ENCODE data around the gene ALMS1. TPM values are rescaled to one million over a fixed set of nuclear protein-coding genes. Genes with fewer than 3 reads are reported as not detected.

Gene ALMS1
- total and polyA plus RNA-seq, 2 donors (not counting 3 experiments of a cell fraction or from before 2014, with no cell fraction given): 5.7 to 15.4 TPM

DNA sequence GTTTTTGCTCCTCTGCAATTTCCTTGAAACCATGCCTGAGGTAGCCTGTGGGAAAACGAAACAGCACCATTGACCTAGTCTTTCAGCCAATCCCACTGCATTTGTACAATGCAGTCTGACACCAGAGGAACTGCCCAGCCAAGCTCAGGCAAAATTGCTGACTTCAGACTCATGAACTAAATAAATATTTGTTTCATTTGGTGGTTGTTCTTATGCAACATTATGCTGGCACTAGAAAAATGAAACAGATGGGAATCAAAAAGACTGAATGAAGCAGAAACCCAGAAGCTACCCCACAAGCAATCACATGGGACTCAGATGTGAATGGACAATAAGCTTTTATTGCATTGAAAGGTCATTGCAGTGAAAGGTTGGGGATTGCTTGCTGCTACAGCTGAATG, 254.9 kb downstream of the ALMS1 start:
- H3K9me1 ChIP-seq (replicated peaks; ENCODE audit: control insufficient read depth, extremely low read depth, insufficient read depth, low read length): no peaks in the 10 kb centered on the region
- POLR2A ChIA-PET: no interaction called here

More for the DNA sequence above, 254.9 kb downstream of the ALMS1 start:
- Histone ChIP-seq H3K9ac (replicated peaks; ENCODE audit: extremely low read depth, insufficient read depth, low read length) (no peak overlapping the region), H3K79me2 (ENCODE audit: control insufficient read depth, insufficient read depth, low read length) (no peaks in the 10 kb centered on the region), H3K27ac (ENCODE audit: insufficient read depth, low read depth, low read length) (no peak overlapping the region), H3K4me1 (ENCODE audit: control insufficient read depth, extremely low read depth, insufficient read depth, low read length) (no peaks in the 10 kb centered on the region), H2AFZ (ENCODE audit: low read depth, low read length) (no peak overlapping the region), H3K4me3 (replicated peaks in 1 of 3; ENCODE audit: insufficient read depth in 1 of 3, low read depth in 1 of 3, low read length in 3 of 3) (no peak overlapping the region), H4K20me1 (replicated peaks; ENCODE audit: control insufficient read depth, extremely low read depth, insufficient read depth, low read length) (no peaks in the 10 kb centered on the region), H3K27me3 (ENCODE audit: control insufficient read depth in 2 of 2, insufficient read depth in 2 of 2, low read length in 2 of 2) (peaks cover 0 to 3% of the 10 kb centered on the region in 2 experiments), H3K4me2 (ENCODE audit: insufficient read depth, low read length) (no peak overlapping the region), H3K36me3 (ENCODE audit: control insufficient read depth in 2 of 2, extremely low read depth in 1 of 2, insufficient read depth in 2 of 2, low read length in 2 of 2) (no peaks in the 10 kb centered on the region), H3K9me3 (replicated peaks; ENCODE audit: control insufficient read depth, insufficient read depth, low read length) (no peaks in the 10 kb centered on the region)
- CTCF ChIA-PET: interaction anchor here (0.9 kb wide), 1 partner anchor 8 kb away, joined by 3 read pairs; no protein-coding TSS in a partner anchor
- intact Hi-C loops (cut with micrococcal nuclease) (no loop called here), dilution Hi-C loops (cut with MboI; ENCODE audit: extremely low pct_ligation_motif_present, low sequenced_read_pairs) (no loop called here)
- no TSS peak for BruUV-seq (replicated peaks)
- FAIRE-seq: peak; percentile 67
- TF ChIP-seq, protein P1, sequence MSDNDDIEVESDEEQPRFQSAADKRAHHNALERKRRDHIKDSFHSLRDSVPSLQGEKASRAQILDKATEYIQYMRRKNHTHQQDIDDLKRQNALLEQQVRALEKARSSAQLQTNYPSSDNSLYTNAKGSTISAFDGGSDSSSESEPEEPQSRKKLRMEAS (IDR thresholded peaks at IDR 0.05; ENCODE audit: insufficient read depth, insufficient read length): no peak
- TF ChIP-seq, protein P2, sequence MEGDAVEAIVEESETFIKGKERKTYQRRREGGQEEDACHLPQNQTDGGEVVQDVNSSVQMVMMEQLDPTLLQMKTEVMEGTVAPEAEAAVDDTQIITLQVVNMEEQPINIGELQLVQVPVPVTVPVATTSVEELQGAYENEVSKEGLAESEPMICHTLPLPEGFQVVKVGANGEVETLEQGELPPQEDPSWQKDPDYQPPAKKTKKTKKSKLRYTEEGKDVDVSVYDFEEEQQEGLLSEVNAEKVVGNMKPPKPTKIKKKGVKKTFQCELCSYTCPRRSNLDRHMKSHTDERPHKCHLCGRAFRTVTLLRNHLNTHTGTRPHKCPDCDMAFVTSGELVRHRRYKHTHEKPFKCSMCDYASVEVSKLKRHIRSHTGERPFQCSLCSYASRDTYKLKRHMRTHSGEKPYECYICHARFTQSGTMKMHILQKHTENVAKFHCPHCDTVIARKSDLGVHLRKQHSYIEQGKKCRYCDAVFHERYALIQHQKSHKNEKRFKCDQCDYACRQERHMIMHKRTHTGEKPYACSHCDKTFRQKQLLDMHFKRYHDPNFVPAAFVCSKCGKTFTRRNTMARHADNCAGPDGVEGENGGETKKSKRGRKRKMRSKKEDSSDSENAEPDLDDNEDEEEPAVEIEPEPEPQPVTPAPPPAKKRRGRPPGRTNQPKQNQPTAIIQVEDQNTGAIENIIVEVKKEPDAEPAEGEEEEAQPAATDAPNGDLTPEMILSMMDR (IDR thresholded peaks at IDR 0.05; ENCODE audit: extremely low read depth in 1 of 2, insufficient read depth in 1 of 2, low read depth in 1 of 2, low read length in 2 of 2): no peak
- no peak for TF ChIP-seq EZH2 (IDR thresholded peaks at IDR 0.05; ENCODE audit: borderline replicate concordance, low read depth, low read length, severe bottlenecking)
- no peak for TF ChIP-seq FOS (IDR thresholded peaks at IDR 0.05; ENCODE audit: borderline replicate concordance, insufficient read depth, low read length)
- no peak for TF ChIP-seq JUN (IDR thresholded peaks at IDR 0.05; ENCODE audit: borderline replicate concordance, insufficient read depth, insufficient read length, low read depth)
- TF ChIP-seq MYC (IDR thresholded peaks at IDR 0.05; ENCODE audit: low read depth, low read length): no peak
- TF ChIP-seq GATA2 (IDR thresholded peaks at IDR 0.05; ENCODE audit: insufficient read depth, insufficient read length, low read depth, low read length): no peak
- TF ChIP-seq POLR2A (IDR thresholded peaks at IDR 0.05; ENCODE audit: low read depth, low read length): no peak
- no peak for TF ChIP-seq POLR2AphosphoS5 (IDR thresholded peaks at IDR 0.05; ENCODE audit: insufficient read depth, low read depth, low read length)
- no peak for DNase-seq (ENCODE audit: low read depth, low spot score)
